GM12892 (cell line): ENCODE data around the gene SETX.

Experiments
- POLR2A ChIP-seq: IDR thresholded peaks from 2 replicates; pipeline ENCODE4 v1.6.1; 2011; ENCODE audit warnings: low read depth, low read length, control low read depth
- POLR2AphosphoS5 ChIP-seq: IDR thresholded peaks from 2 replicates; pipeline ENCODE4 v1.6.1; 2011; ENCODE audit warnings: low read depth, low read length, control low read depth
- TAF1 ChIP-seq: IDR thresholded peaks from 2 replicates; pipeline ENCODE4 v1.6.1; 2011; ENCODE audit warnings: low read depth, mild to moderate bottlenecking, control low read depth, low read length, borderline replicate concordance

DNA sequence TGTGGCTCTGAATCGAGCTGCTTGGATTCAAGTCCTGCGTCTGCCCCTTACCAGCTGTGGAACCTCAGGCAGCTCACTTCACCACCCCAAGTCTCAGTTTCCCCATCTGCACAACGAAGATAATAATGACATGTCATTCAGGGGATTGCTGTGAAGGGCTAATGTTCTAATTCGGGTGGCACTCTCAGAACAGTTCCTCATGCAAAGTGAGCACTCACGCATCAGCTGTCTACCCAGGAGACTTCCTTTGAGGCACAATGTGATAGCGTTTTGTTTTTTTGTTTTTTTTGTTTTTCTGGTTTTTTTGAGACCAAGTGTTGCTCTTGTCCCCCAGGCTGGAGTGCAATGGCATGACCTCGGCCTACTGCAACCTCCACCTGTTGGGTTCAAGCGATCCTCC is 136.6 kb downstream of the SETX start:
- no peak for TF ChIP-seq POLR2AphosphoS5
- TF ChIP-seq POLR2A = no peak
- TF ChIP-seq TAF1 = no peak
